GM19238 (cell line): ENCODE measurements around the gene MUC5AC.
"Not testable (repeated sequence)": the region's sequence is repeated elsewhere in the genome, so short reads cannot be mapped to it uniquely, and the experiment has no call there.

ENCODE experiments used
- DNase-seq: peaks from one replicate; pipeline ENCODE4 v3.0.0; 2011; ENCODE audit warnings: low spot score; ENCODE audit not compliant: insufficient read length

The MUC5AC gene

GRCh38 chr11:1157645-1158591, at the start of gene MUC5AC:
TSS of gene MUC5AC (plus strand) at chr11:1157953. CDS start at chr11:1158000, 47 bp downstream.
- DNase-seq: no peak

- DNase-seq: no peak
Measured at GRCh38 chr11:1108246-1108900, 49.4 kb upstream of the MUC5AC start.

- no peak for DNase-seq
Measured at GRCh38 chr11:1109101-1109917, 48.4 kb upstream of the MUC5AC start.

GRCh38 chr11:1109918-1110705, 47.6 kb upstream of the MUC5AC start:
- DNase-seq: no peak

- DNase-seq: no peak
Measured at GRCh38 chr11:1111545-1112212, 46.1 kb upstream of the MUC5AC start.

GRCh38 chr11:1112351-1113191, 45.2 kb upstream of the MUC5AC start:
- DNase-seq: no peak

GRCh38 chr11:1113405-1114201, 44.1 kb upstream of the MUC5AC start:
- DNase-seq: no peak

GRCh38 chr11:1115292-1115691, 42.5 kb upstream of the MUC5AC start:
- not testable (repeated sequence) for DNase-seq

GRCh38 chr11:1116104-1116503, 41.6 kb upstream of the MUC5AC start:
- no peak for DNase-seq

GRCh38 chr11:1116666-1117390, 40.9 kb upstream of the MUC5AC start:
- DNase-seq: no peak

GRCh38 chr11:1117992-1118391, 39.8 kb upstream of the MUC5AC start:
- DNase-seq: no peak

GRCh38 chr11:1118755-1119603, 38.8 kb upstream of the MUC5AC start:
- no peak for DNase-seq

GRCh38 chr11:1119604-1120146, 38.1 kb upstream of the MUC5AC start:
- DNase-seq: no peak

- DNase-seq: no peak
Measured at GRCh38 chr11:1120532-1121330, 37.0 kb upstream of the MUC5AC start.

GRCh38 chr11:1121331-1121812, 36.4 kb upstream of the MUC5AC start:
- no peak for DNase-seq
